A673 (cell line): ENCODE data around the gene WWC1. TPM values are rescaled to one million over a fixed set of nuclear protein-coding genes. Genes with fewer than 3 reads are reported as not detected.
"Not testable (repeated sequence)": the region's sequence is repeated elsewhere in the genome, so short reads cannot be mapped to it uniquely, and the experiment has no call there.

ENCODE experiments used
- BruUV-seq: library from RNA; stranded (reverse); fragments of 400-500 nt; replicated peaks from 2 replicates; lab custom pipeline; 2021; lab: Mats Ljungman, UMichigan
- CTCF ChIA-PET: fragments of 300-600 bp; sonication (Branson Sonifier 250); formaldehyde crosslinking; loops from one replicate; lab custom pipeline; 2022; ENCODE audit warnings: antibody characterized with exemption; lab: Charles Lee
- POLR2A ChIA-PET: fragments of 300-600 bp; sonication (Branson Sonifier 250); formaldehyde crosslinking; loops from one replicate; lab custom pipeline; 2022; ENCODE audit warnings: antibody characterized with exemption; ENCODE audit not compliant: low non-redundant PET; lab: Charles Lee
- DNase-seq: peaks from one replicate; pipeline ENCODE4 v3.0.0-alpha.2; 2015; ENCODE audit warnings: low spot score
- H3K27ac ChIP-seq: fragments of 200-600 bp; sonication (generic); 2 replicates; pipeline ENCODE4 v1.5.1; 2016; ENCODE audit warnings: mixed run types, low read depth, mild to moderate bottlenecking, mixed read lengths, antibody characterized with exemption, low read length; ENCODE audit not compliant: poor library complexity, severe bottlenecking
- H3K27me3 ChIP-seq: fragments of 200-600 bp; sonication (generic); replicated peaks from 2 replicates; pipeline ENCODE4 v1.6.1; 2017; ENCODE audit warnings: mixed run types, low read depth, mild to moderate bottlenecking, mixed read lengths, antibody characterized with exemption, low read length; ENCODE audit not compliant: insufficient read depth, poor library complexity
- H3K36me3 ChIP-seq: fragments of 200-600 bp; sonication (generic); 2 replicates; pipeline ENCODE4 v1.6.1; 2016; ENCODE audit warnings: mixed run types, mild to moderate bottlenecking, mixed read lengths, antibody characterized with exemption, low read length; ENCODE audit not compliant: insufficient read depth, poor library complexity, severe bottlenecking
- H3K4me1 ChIP-seq: fragments of 200-600 bp; sonication (generic); 2 replicates; pipeline ENCODE4 v1.6.1; 2017; ENCODE audit warnings: mixed run types, mild to moderate bottlenecking, mixed read lengths, antibody characterized with exemption, low read length; ENCODE audit not compliant: insufficient read depth, poor library complexity, severe bottlenecking
- H3K4me3 ChIP-seq: fragments of 200-600 bp; sonication (generic); 2 replicates; pipeline ENCODE4 v1.5.1; 2016; ENCODE audit warnings: low read depth, mixed run types, mild to moderate bottlenecking, mixed read lengths, low read length; ENCODE audit not compliant: poor library complexity, severe bottlenecking
- H3K9me3 ChIP-seq: fragments of 200-600 bp; sonication (generic); 2 replicates; pipeline ENCODE4 v1.6.1; 2016; ENCODE audit warnings: mixed run types, low read depth, mild to moderate bottlenecking, mixed read lengths, antibody characterized with exemption, low read length; ENCODE audit not compliant: poor library complexity, severe bottlenecking
- EZH2 ChIP-seq: fragments of 200-600 bp; sonication (generic); IDR thresholded peaks from 2 replicates; pipeline ENCODE4 v1.6.1; 2017; ENCODE audit warnings: borderline replicate concordance, low read depth, mild to moderate bottlenecking, mixed read lengths, antibody characterized with exemption, low read length; ENCODE audit not compliant: poor library complexity, severe bottlenecking
- intact Hi-C: fragments of 100-400 bp; cut with micrococcal nuclease; formaldehyde crosslinking; loops from one replicate; pipeline ENCODE4 v1.10.0; 2022; ENCODE audit not compliant: unreplicated experiment
- total RNA-seq: library from RNA; stranded (reverse); gene quantifications from 2 replicates; pipeline ENCODE4 v1.2.3, GENCODE V29; 2021
- TF ChIP-seq, protein P1 (sequence below): fragments of 300-800, 200-600 bp; sonication (generic); conservative IDR thresholded peaks from 2 replicates; pipeline ENCODE4 v1.5.1; 2017; ENCODE audit warnings: low read depth, mild to moderate bottlenecking, antibody characterized with exemption, low read length, moderate library complexity, mixed read lengths

WWC1 gene
- total RNA-seq, 1 experiment from 2014 or later, result 8.8 TPM

DNA sequence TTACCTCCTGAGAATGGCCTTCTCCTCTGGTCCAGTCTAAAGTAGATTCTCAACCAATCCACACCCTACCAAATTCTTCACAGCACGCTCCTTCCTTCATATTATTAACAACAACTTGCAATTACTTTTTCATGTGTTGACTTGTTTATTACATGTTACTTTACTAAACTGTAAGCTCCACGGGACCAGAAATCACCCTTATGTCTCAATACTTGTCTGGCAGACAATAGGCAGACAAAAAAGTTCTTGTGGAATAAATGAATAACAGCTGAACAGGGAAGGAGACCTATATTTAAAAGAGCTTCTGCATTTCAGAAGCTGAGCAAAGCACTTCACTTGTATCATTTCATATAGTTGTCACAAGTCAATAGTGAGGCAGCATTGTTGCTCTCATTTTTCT is 5.7 kb upstream of the WWC1 start:
- intact Hi-C loops, result no loop called here
- H3K9me3 ChIP-seq, result no peaks in the 10 kb centered on the region
- H3K27ac ChIP-seq, result no peak overlapping the region
- H3K4me3 ChIP-seq, result no peak overlapping the region
- ChIA-PET CTCF (interaction anchor here (0.6 kb wide), 1 partner anchor 20 kb away, joined by 3 read pairs; no protein-coding TSS in a partner anchor), POLR2A (no interaction called here)
- H3K36me3 ChIP-seq, result no peaks in the 10 kb centered on the region
- no TSS peak for BruUV-seq
- no peaks in the 10 kb centered on the region for H3K27me3 ChIP-seq
- H3K4me1 ChIP-seq, result no peaks in the 10 kb centered on the region
- no peak for DNase-seq
- no peak for TF ChIP-seq EZH2
- TF ChIP-seq, protein P1, sequence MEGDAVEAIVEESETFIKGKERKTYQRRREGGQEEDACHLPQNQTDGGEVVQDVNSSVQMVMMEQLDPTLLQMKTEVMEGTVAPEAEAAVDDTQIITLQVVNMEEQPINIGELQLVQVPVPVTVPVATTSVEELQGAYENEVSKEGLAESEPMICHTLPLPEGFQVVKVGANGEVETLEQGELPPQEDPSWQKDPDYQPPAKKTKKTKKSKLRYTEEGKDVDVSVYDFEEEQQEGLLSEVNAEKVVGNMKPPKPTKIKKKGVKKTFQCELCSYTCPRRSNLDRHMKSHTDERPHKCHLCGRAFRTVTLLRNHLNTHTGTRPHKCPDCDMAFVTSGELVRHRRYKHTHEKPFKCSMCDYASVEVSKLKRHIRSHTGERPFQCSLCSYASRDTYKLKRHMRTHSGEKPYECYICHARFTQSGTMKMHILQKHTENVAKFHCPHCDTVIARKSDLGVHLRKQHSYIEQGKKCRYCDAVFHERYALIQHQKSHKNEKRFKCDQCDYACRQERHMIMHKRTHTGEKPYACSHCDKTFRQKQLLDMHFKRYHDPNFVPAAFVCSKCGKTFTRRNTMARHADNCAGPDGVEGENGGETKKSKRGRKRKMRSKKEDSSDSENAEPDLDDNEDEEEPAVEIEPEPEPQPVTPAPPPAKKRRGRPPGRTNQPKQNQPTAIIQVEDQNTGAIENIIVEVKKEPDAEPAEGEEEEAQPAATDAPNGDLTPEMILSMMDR, result no peak

DNA sequence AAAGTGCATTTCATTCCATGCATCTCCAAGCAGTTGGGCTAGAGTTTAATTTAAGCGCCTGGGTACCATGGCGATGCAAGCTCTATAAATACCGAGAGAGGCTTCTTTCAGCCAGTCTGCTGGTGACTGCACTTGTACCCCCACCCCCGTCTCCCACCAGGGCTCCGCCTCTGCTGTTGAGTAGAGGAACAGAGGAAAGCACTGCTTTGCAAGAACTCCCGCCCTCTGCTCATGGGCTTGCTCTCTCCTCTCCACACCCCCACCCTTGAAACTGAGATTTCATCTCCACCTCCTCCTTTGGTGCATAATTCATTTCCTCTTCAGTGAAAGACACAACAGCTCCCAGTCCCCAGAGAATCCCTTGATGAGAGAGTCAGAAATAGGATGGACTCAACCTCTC is 5.1 kb upstream of the WWC1 start:
- Histone ChIP-seq H3K27me3 (no peaks in the 10 kb centered on the region), H3K4me1 (no peaks in the 10 kb centered on the region), H3K9me3 (no peaks in the 10 kb centered on the region), H3K27ac (no peak overlapping the region), H3K4me3 (no peak overlapping the region), H3K36me3 (no peaks in the 10 kb centered on the region)
- peak; percentile 80 for DNase-seq
- ChIA-PET POLR2A (no interaction called here), CTCF (no interaction called here)
- BruUV-seq, result no TSS peak
- no peak for TF ChIP-seq EZH2
- TF ChIP-seq, protein P1, result no peak
- intact Hi-C loops, result no loop called here

DNA sequence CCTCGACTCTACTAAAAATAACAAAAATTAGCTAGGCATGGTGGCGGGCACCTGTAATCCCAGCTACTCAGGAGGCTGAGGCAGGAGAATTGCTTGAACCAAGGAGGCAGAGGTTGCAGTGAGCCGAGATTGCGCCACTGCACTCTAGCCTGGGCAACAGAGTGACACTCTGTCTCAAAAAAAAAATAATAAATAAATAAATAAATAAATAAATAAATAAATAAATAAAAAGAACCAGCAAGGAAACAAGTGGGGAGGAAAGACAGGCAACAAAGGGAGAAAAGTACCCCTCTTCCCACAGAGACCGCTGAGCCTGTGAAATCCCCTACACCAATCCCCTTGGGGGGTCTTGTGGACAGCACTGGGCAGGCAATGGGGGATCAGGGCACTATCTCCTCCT is 4.6 kb upstream of the WWC1 start:
- H3K27ac ChIP-seq, DNase-seq, H3K27me3 ChIP-seq, POLR2A ChIA-PET, H3K36me3 ChIP-seq, H3K4me1 ChIP-seq, CTCF ChIA-PET, BruUV-seq, H3K4me3 ChIP-seq, intact Hi-C loops, H3K9me3 ChIP-seq: not testable (repeated sequence)

DNA sequence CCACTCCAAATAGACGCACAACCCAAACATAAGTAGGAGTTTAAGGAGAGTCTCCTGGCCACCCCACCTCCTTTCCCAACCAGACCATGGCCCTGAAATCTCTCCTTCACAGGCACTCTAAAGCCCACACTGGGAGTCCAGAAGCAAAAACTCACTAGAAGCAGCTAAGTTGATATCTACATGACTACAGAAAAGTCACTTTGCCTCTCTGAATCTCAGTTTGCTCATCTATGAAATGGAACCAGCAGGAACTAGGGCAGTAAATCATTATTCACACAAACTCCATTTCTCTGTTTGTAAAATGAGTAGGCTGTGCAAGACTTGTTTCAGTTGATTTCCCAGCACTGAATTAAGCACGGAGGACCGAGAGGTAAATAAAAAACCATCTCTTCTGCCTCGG is 4.1 kb upstream of the WWC1 start:
- Histone ChIP-seq H3K4me3 (no peak overlapping the region), H3K4me1 (no peaks in the 10 kb centered on the region), H3K27me3 (no peaks in the 10 kb centered on the region), H3K9me3 (no peaks in the 10 kb centered on the region), H3K27ac (no peak overlapping the region), H3K36me3 (no peaks in the 10 kb centered on the region)
- DNase-seq, result no peak
- ChIA-PET CTCF (no interaction called here), POLR2A (no interaction called here)
- intact Hi-C loops, result no loop called here
- no TSS peak for BruUV-seq
- no peak for TF ChIP-seq EZH2
- TF ChIP-seq, protein P1, result no peak
